GM21526 (cell line): ENCODE results near the gene LYSMD2.

Source experiments
- ATAC-seq: cut with Tn5 transposase; IDR thresholded peaks from one replicate; pipeline ENCODE4 v1.9.1; 2021; ENCODE audit warnings: moderate library complexity; ENCODE audit not compliant: unreplicated experiment, low FRiP score

Gene LYSMD2

GRCh38 chr15:51721199-51721960 is 16.1 kb downstream of the LYSMD2 start:
- no peak for ATAC-seq

GRCh38 chr15:51720201-51720995 is 17.1 kb downstream of the LYSMD2 start:
- no peak for ATAC-seq

GRCh38 chr15:51718746-51719145 is 18.7 kb downstream of the LYSMD2 start:
- no peak for ATAC-seq

- ATAC-seq, result no peak
Observed at GRCh38 chr15:51718219-51718618, 19.2 kb downstream of the LYSMD2 start.

- ATAC-seq, result no peak
Observed at GRCh38 chr15:51714911-51715310, 22.5 kb downstream of the LYSMD2 start.

- no peak for ATAC-seq
Observed at GRCh38 chr15:51714162-51714561, 23.3 kb downstream of the LYSMD2 start.

- no peak for ATAC-seq
Observed at GRCh38 chr15:51709031-51709430, 28.4 kb downstream of the LYSMD2 start.

GRCh38 chr15:51708013-51708412 is 29.4 kb downstream of the LYSMD2 start:
- no peak for ATAC-seq

- ATAC-seq, result no peak
Observed at GRCh38 chr15:51706926-51707608, 30.4 kb downstream of the LYSMD2 start.

GRCh38 chr15:51706291-51706690 is 31.2 kb downstream of the LYSMD2 start:
- ATAC-seq, result no peak

GRCh38 chr15:51702710-51703109 is 34.7 kb downstream of the LYSMD2 start:
- no peak for ATAC-seq

- ATAC-seq, result no peak
Observed at GRCh38 chr15:51699373-51699772, 38.1 kb downstream of the LYSMD2 start.

GRCh38 chr15:51697163-51697562 is 40.3 kb downstream of the LYSMD2 start:
- ATAC-seq, result no peak

- no peak for ATAC-seq
Observed at GRCh38 chr15:51696566-51696965, 40.9 kb downstream of the LYSMD2 start.

GRCh38 chr15:51692154-51692553 is 45.3 kb downstream of the LYSMD2 start:
- ATAC-seq, result no peak

GRCh38 chr15:51688863-51689262 is 48.6 kb downstream of the LYSMD2 start:
- ATAC-seq, result no peak

- no peak for ATAC-seq
Observed at GRCh38 chr15:51687565-51687964, 49.9 kb downstream of the LYSMD2 start.

GRCh38 chr15:51681303-51681963 is 56.0 kb downstream of the LYSMD2 start, which contains the start of gene SCG3:
TSS of gene SCG3 (plus strand) at chr15:51681503. CDS start at chr15:51681756, 253 bp downstream.
- ATAC-seq, result no peak

- no peak for ATAC-seq
Observed at GRCh38 chr15:51680321-51680720, 57.1 kb downstream of the LYSMD2 start.

- ATAC-seq, result no peak
Observed at GRCh38 chr15:51678096-51678495, 59.4 kb downstream of the LYSMD2 start.

GRCh38 chr15:51677452-51677851 is 60.0 kb downstream of the LYSMD2 start:
- ATAC-seq, result no peak
